GM18909 (cell line): ENCODE measurements around the gene TFEB.
A peak's percentile ranks its signal among the peaks of the same experiment; 100 is the strongest.

Experiments
- ATAC-seq: cut with Tn5 transposase; IDR thresholded peaks from one replicate; pipeline ENCODE4 v1.9.1; 2021; ENCODE audit warnings: mild to moderate bottlenecking; ENCODE audit not compliant: unreplicated experiment, poor library complexity

TFEB gene

DNA sequence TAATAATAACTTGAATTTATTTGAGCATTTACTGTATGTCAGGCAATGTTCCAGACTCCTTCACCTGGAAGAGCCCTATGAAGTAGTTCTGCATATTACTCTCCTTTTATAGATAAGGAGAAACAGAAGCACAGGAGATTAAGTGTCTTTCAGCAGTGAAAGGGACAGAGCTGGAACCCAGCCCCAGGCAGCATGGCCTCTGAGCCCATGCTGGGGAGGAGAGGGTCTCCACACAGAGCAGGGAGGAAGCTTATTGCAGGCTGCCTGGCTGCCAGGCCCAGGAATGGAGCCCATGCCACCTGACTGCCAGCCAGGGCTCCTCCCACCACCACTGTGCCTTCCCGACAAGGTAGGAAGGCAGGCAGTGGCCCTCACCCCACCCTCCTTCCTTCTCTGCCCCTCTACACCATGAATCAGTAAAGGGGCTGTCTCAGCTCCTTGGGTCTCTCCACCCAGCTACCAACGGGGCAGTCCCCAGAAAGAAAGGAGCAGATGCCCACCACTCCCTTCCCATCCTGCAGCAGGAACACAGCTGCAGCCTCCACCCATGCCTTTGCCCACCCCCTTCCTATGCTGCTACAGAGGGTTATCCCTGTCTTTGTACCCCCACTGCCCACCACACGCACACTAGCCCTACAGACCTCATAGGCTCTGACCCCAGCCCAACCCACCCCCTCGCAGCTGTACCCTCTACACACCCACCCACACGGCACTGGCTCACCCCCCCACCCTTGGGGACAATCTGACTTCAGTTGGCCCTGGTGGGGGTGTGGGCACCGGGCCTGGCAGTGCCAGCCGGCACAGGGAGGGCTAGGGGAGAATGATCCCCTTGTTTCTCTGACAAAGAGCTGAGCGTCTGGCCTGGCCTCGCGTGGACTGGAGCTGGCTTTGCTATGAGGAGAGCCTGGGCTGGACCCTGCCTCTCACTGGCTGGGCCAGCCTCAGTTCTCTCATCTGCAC is 41.8 kb downstream of the TFEB start:
- no peak for ATAC-seq

DNA sequence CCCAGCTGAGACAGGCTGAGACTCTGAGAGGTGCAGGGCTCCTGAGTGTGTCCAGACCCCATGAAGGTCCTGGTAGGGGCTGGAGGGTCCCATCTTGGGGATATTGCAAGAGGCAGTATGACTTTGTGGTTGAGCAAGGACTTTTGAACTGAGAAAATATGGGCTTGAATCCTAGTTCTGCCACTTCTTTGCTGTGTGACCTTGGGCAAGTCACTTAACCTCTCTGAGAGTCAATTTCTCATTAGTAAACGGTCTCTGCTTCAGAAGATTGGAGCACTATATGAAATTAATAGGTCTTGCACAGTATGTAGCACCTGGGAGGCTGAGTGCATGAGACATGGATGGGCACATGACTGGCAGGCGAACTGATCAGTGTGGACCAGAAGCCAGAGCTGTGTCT is 42.7 kb downstream of the TFEB start:
- ATAC-seq, result no peak

DNA sequence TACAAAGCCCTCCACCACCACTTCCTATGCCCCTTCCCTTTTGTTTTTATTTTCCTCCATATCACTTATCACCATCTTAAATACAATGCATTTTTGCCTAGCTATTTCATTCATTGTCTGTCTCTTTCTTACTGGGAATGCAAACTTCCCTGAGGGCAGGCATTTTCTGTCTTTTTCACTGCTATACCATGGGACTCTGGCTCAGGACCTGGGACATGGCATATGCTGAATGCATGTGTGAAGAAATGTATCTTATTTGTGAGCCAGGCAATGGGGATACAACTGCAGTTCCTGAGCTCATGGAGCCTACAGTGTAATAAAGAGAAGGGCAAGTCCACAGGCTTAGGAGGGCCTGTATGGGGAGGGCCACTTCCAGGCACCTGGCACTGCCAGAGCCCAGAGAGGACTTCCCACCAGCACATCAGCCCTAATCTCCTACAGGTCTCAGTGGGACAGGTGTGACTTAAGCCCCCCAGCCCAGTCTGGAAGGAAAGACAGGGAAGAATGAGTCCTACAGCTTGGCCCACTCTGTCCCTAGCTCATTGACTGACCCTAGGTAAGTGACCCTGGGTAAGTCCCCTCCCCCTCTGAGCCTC is 43.2 kb downstream of the TFEB start:
- ATAC-seq, result no peak

DNA sequence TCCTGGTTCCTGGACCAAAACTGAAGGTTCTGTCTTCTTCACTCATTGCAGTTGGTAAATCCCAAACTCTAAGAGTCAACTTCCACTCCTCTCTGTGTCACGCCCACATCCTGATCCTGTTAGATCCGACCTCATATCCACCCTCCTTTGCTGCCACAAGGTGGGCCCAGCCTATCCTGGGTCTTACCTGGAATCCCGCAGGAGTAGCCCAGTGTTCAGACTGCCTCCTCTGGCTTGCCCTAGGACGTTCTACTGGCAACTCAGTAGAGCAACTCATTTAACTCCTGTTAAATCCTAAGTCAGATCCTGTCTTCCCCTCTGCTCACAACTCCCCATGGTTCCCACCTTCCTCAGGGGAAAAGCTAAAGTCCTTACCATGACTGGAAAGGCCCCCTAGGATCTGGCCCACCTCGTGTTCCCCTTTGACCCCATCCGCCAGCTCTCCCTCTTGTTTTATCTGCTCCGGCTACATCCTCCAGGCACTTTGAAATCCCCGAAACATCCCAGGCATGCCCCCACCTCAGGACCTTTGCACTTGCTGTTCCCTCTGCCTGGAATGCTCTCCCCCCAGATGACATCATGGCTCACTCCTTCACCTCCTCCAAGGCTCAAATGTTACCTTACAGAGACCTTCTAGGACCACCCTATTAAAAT is 43.9 kb downstream of the TFEB start:
- ATAC-seq, result no peak

DNA sequence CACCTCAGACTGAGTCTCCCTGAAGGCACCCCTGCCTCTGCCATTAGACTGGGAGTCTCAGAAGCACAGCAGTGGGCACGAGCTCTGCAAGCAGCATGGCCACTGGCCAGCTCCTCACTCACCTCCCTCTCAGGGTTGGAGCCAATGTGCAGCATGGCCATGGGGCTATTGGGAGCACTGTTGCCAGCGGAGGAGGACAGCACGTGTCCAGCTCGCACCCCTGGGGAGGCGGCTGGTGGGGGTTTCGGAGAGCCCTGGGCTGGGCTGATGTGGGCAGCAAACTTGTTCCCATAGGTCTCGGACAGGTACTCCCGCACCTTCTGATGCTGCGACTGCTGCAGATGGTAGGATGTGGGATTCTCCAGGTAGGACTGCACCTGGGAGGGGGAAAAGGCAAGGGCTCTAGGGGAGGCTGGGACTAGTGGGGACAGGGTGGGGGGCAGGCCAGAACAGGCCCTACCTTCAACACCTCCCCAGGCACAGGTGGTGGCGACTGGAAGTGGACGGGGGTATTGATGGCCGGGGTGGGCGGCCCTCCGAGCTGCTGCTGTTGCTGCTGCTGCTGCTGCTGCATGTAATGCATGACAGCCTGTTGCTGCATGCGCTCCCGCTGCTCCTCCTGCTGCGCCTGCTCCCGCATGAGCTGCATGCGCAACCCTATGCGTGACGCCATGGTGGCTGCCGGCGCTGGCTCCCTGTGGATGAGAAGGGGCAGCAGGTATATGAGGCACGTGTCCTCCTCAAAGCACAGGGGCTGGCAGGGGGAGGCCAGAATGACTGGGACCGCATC is 44.7 kb downstream of the TFEB start:
- no peak for ATAC-seq

- ATAC-seq, result no peak
These were observed 46.0 kb downstream of the TFEB start for GRCh38 chr6:41689171-41690008.

GRCh38 chr6:41688256-41688965 is 47.0 kb downstream of the TFEB start:
- no peak for ATAC-seq

GRCh38 chr6:41687501-41688175 is 47.8 kb downstream of the TFEB start:
- no peak for ATAC-seq

DNA sequence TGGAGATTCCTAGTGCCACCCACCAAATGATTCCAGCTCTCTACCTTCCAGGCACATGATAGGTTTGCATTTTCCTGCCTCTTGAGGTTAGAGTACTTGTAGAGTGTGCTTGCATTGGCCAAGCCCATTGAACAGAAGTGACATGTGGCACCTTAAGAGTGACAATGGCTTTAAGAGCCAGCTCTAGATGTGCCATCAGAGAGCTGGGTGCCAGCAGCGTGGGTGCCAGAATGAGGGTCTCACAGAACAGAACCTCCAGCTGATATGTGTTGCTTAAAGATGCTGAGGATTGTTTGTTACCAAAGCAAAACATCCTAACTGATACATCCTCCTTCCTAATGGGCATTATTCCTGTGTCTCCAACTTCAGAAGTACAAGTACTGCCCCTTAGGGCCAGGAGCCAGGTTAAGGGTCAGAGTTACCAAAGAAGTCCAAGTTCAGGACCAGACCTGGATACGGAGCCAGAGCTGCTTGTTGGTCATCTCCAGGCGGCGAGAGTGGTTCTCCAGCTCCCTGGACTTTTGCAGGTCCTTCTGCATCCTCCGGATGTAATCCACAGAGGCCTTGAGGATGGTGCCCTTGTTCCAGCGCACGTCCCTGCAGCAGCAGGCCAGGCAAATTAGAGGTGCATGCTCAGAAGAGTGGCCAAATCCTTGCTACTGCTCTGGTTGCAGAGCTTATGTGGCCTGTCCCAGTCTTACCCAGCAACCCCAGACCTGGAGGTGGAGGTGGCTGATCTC is 49.6 kb downstream of the TFEB start:
- no peak for ATAC-seq

GRCh38 chr6:41684311-41685180 is 50.9 kb downstream of the TFEB start:
- ATAC-seq, result no peak

DNA sequence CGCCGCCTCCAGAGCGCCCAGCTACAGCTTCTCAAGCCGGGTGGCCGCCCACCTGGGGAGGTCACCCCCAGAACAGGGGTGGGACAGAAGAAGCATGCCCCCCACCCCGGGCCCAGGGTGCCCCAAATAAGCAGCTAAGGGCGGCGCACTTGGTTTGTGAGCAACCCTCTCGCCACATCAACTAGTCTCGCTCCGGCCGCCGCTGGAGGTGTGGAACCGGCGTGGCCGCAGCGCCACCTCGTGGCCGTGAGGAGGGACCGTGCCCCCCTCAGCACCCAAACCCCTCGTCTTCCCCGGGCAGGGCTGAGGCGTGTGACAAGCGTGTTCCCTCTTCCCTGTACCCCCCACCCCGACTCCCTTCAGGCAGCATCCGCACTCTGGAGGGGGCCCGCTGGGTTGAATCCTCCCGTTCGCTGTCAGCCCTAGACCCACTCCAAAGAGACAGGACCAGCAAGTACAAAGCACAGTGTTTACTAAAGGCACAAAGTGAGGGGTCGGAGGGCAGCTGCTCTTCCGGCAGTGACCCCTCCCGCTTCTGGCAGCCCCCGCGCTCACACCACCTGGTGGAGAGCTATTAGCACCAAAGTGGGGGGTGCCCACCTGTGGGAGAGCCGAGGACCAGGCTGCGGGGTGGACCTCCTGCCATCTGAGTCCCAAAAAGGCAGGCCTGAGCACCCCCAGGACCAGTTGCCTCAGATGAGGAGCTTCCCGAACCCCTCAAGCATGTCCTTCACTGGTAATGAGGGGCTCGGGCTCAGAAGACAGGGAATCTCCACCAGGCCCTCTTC is 51.7 kb downstream of the TFEB start:
- peak; percentile 80 for ATAC-seq

- ATAC-seq, result peak; percentile 31
These were observed 52.2 kb downstream of the TFEB start for GRCh38 chr6:41683273-41683522.

- ATAC-seq, result no peak
These were observed 52.7 kb downstream of the TFEB start for GRCh38 chr6:41682497-41683272.

DNA sequence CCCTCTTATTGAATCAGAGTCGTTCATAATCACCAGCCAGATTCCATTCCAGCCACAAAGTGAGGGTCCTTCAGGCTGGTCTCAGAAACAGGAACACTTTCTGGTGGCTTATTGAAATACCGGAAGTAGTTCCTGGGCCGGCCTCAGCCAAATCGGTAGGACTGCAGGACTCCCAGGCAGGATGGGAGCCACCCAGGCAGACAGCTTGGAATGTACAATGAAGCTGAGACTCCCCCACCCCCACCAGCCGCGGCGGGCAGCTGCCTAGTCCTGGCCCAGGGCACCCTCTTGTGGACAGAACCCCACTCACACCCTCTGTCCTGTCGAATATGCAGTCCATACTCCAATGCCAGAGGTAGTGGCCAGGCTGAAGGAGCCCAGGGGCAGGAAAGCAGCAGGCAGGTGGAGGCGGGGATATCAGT is 53.3 kb downstream of the TFEB start:
- no peak for ATAC-seq

GRCh38 chr6:41680182-41680965 is 55.0 kb downstream of the TFEB start:
- ATAC-seq, result no peak
